GM18868 (cell line): Measurements from ENCODE around the gene ZNF497.
A peak's percentile ranks its signal among the peaks of the same experiment; 100 is the strongest.

Source experiments
- ATAC-seq: cut with Tn5 transposase; IDR thresholded peaks from one replicate; pipeline ENCODE4 v1.9.1; 2021; ENCODE audit warnings: mild to moderate bottlenecking, moderate library complexity; ENCODE audit not compliant: unreplicated experiment

ZNF497 gene

GRCh38 chr19:58372311-58373133, 10.0 kb upstream of the ZNF497 start:
- no peak for ATAC-seq

GRCh38 chr19:58368561-58369360, 6.2 kb upstream of the ZNF497 start:
- no peak for ATAC-seq

GRCh38 chr19:58367698-58368454, 5.3 kb upstream of the ZNF497 start:
- no peak for ATAC-seq

- ATAC-seq: no peak
These were observed 4.3 kb upstream of the ZNF497 start for GRCh38 chr19:58366585-58367430.

GRCh38 chr19:58364146-58364545, 1.6 kb upstream of the ZNF497 start:
- ATAC-seq: no peak

GRCh38 chr19:58361900-58362271, 665 bp downstream of the ZNF497 start:
- peak; percentile 8 for ATAC-seq

- no peak for ATAC-seq
These were observed 4.9 kb downstream of the ZNF497 start for GRCh38 chr19:58357481-58358145.

GRCh38 chr19:58356766-58357480, 5.6 kb downstream of the ZNF497 start:
- ATAC-seq: no peak

GRCh38 chr19:58355908-58356765, 6.4 kb downstream of the ZNF497 start:
- no peak for ATAC-seq

GRCh38 chr19:58355215-58355796, 7.2 kb downstream of the ZNF497 start:
- no peak for ATAC-seq

- no peak for ATAC-seq
These were observed 8.0 kb downstream of the ZNF497 start for GRCh38 chr19:58354478-58355030.

GRCh38 chr19:58353717-58354477, 8.7 kb downstream of the ZNF497 start:
- ATAC-seq: no peak

- ATAC-seq: no peak
These were observed 9.5 kb downstream of the ZNF497 start, which contains the start of gene A1BG for GRCh38 chr19:58352760-58353671. Gene A1BG, minus strand, starts transcription at chr19:58353492. Its CDS starts 55 bp downstream, at chr19:58353437.

GRCh38 chr19:58351990-58352755, 10.4 kb downstream of the ZNF497 start:
- ATAC-seq: no peak

GRCh38 chr19:58351558-58351878, 11.0 kb downstream of the ZNF497 start:
- ATAC-seq: no peak
